Mesenteric fat pad (tissue), 1 donor: ENCODE measurements around the gene ECSCR. TPM values are rescaled to one million over a fixed set of nuclear protein-coding genes. Genes with fewer than 3 reads are reported as not detected.
"Not testable (repeated sequence)": the region's sequence is repeated elsewhere in the genome, so short reads cannot be mapped to it uniquely, and the experiment has no call there.

Experiments used
- DNase-seq: peaks from one replicate; pipeline ENCODE4 v3.0.0-alpha.2; 2020; ENCODE audit warnings: low spot score
- long read RNA-seq: library from polyadenylated mRNA; unstranded; transcript quantifications from one replicate; pipeline ENCODE4 v2.0.0, GENCODE V29; 2020
- total RNA-seq: library from RNA; stranded (reverse); fragmentation: NEBNext Ultra II Directional; extraction: Animal tissue kit (Norgen Biotek cat#: 25700); gene quantifications from one replicate; pipeline ENCODE4 v1.2.1, GENCODE V29; 2021
- donor health status: DM: yes; HTN: yes; CAD: no.

The ECSCR gene, protein sequence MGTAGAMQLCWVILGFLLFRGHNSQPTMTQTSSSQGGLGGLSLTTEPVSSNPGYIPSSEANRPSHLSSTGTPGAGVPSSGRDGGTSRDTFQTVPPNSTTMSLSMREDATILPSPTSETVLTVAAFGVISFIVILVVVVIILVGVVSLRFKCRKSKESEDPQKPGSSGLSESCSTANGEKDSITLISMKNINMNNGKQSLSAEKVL
- total RNA-seq, result 26.7 TPM
- long read RNA-seq, transcript ECSCR-201 (10 exons, 1,035 nt), result major isoform, 27 of 30 reads
- long read RNA-seq, partial matches to known transcripts, result 2 of 30 reads
- long read RNA-seq, other reads (novel, unspliced or antisense), result 1 of 30 reads

DNA sequence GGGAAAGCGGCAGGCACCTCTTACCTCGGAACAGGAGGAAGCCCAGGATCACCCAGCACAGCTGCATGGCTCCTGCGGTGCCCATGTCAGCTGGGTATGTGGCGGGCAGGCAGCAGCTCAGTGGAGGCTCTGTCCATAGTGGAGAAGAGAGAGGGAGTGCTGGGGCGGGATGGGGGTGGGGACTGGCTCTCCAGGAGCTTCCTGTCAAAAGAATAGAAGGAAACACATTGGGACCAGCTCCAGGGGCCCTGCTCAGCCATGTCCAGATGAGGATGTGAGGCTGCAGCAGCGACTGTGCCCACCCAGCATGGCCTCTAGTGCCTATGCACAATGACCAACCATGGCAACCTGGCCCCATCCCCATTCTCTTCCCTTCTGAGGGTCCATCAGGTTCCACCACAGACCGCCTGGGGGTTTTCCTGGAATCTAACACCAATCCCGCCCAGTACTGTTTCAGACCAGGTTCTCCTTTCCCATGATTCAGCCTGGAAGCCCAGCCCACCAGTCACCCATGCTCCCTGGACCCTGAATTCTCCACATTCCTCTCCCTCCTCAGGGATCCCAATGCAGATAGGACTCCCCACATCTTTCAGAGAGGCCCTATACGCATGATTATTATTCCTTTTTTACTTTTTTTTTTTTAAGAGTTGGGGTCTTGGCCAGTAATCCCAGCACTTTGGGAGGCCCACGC is at the start of gene ECSCR:
Gene ECSCR, minus strand, starts transcription at position 158 of the 691 bp plus-strand sequence. Its CDS starts 73 bp downstream, at position 85.
- no peak for DNase-seq

DNA sequence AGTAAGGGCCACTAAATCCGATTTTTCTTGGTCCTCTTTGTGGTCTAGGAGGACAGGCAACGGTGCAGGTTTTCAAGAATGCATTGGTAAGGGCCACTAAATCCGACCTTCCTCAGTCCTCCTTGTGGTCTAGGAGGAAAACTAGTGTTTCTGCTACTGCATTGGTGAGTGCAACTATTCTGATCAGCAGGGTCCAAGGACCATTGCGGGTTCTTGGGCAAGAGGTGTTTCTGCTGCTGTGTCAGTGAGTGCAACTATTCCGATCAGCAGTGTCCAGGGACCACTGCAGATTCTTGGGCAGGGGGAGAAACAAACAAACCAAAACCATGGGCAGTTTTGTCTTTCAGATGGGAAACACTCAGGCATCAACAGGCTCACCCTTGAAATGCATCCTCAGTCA is 42.2 kb upstream of the ECSCR start:
- not testable (repeated sequence) for DNase-seq

DNA sequence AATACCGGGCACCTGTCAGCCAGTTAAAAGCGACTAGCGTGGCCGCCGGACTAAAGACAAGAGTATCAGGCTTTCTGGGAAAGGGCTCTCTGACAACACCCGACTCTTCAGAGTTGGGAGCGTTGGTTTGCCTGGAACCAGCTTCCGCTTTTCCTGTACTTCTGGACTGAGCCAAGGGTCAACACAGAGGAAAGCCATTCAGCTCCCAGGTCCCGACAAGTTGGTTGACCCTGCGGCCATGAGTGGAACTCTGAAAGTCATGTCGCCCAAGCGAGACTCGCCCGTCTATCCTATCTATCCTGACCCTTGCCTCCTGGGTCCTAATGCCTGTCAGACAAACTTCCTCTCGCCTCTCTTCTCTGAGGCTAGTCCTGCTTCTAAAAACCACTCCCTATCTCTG is 41.3 kb upstream of the ECSCR start:
- DNase-seq, result not testable (repeated sequence)

DNA sequence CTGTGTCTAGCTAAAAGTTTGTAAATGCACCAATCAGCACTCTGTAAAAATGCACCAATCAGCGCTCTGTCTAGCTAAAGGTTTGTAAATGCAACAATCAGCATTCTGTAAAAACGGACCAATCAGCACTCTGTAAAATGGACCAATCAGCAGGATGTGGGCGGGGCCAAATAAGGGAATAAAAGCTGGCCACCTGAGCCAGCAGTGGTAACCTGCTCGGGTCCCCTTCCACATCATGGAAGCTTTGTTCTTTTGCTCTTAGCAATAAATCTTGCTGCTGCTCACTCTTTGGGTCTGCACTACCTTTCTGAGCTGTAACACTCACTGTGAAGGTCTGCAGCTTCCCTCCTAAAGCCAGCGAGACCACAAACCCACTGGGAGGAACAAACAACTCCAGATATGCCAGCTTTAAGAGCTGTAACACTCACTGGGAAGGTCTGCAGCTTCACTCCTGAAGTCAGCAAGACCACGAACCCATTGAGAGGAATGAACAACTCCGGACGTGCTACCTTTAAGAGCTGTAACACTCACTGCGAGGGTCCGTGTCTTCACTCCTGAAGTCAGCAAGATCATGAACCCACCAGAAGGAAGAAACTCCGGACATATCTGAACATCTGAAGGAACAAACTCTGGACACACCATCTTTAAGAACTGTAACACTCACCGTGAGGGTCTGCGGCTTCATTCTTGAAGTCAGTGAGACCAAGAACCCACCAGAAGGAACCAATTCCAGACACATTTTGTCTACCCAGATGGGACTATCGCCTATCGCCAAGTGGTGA is 40.7 kb upstream of the ECSCR start:
- not testable (repeated sequence) for DNase-seq

DNA sequence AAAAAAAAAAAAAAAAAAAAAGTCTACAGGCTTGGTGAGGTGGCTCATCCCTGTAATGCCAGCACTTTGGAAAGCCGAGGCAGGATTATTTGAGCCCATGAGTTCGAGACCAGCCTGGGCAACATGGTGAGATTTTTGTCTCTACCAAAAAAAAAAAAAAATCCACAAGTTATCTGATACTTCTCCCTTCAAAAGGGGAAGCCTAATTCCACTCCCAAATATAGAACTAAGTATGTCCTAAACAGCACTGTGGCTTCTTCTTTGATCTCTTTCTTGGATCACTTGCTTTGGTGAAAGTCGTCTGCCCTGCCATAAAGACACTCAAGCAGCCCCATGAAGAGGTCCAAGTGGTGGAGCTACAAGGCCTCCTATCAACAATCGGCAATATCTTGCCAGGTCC is 38.8 kb upstream of the ECSCR start:
- DNase-seq, result no peak

DNA sequence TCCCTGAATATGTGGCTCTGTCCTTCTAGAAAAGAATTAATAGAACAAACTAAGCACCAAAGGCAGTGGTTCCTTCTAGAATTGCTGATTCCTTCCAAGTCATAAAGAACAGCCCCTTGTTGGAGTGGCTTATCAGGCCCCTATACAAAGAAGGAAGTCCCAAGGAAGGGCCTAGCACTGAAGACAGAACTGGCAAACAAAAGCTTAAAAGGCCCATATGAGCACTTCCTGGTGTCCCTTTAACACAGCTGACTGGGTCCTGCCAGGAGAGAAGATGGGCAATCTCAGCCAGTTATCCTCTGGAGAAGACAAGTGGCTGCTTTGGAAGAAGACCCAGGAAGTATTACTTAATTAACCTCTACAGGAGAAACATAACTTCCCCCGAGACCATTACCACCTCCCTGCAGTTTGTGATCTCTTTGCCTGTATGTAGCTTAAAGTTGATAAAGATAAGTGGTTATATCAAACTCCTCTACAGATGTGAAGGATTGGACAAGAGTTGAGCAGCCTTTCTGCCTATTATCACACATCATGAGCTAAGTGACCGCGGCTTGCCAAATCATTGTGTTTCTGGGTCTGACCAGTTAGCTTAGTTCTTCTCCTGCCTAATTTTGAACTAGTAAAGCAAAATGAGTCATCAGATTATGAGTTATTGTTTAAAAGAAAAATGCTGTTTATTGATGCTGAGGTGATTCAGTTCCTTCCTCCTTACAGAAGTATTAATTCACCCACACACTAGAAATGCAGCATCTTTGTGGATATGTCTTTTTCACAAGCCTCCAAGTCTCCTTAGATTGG is 33.3 kb upstream of the ECSCR start:
- DNase-seq, result no peak

DNA sequence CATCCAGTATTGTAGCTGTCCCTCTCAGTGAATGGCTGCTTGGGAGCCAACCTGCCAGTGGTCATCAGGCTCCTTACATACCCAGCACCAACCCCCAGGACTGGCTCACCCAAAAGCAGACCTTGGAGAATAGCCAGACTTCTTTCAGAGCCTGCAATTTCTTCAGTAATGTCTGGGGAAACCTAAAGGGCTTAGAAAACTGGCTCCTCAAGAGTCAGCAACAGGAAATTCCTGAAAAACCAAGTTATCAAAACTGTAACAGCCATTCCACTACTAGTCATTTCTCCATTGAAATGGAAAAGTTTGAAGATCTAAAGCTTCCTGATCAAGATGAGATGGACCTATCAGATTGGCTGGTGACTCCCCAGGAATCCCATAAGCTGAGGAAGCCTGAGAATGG is 32.3 kb upstream of the ECSCR start:
- no peak for DNase-seq

DNA sequence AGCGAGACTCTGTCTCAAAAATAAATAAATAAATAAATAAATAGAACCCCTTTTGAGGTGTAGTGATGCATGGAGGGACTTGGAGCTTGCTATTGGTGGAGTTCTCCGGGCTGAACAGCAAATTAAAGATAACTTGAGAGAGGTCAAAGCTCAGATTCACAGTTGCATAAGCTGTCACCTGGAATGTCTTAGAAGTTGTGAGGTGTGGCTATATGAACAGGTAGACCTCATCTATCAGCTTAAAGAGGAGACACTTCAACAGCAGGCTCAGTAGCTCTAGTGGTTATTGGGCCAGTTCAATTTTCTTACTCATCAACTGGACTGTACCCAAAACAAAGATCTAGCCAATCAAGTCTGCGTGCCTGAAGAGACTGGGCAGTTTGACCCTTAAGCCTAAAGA is 31.7 kb upstream of the ECSCR start:
- DNase-seq, result no peak

DNA sequence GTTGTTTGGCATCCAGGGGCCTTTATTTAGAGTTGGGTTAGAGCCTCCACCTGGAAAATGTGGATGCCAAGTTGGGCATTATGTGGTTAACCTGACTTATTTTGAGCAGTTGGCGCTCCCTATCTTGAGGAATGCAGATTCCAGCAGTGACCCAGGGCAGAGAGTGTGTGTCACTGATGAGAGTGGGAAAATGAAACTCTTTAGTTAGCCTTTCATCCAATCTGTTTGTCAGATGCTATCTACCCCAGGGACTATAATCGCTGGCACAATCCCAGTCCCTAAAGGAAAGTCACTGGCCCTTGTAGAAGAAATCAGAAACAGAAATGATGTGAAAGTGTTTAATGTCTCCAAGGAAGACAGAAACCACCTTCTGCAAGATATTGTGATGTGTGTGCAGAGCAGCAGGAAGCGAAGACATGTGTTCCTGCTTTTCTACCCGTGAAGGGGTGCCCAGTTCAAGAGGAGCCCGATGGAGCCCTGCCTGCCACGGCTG is 30.2 kb upstream of the ECSCR start:
- DNase-seq, result no peak

DNA sequence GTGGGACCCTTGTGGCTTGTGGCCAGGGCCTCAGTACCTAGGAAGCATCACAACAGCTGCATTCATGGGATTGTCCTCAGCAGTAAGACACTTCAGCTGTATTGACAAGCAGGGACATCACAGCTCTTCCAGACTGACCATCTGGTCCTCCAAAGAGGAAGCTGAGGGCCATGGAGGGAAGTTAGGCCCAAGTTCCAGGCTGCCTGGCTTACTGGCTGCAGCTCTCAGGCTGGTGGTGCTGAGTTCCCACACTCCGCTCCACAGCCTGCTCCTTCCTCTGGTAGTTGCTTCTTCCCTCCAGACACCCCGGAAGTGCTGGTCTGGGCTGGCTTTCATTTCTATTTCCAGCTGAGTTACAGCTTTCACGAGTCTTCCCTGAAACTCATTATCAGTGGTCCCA is 25.7 kb upstream of the ECSCR start:
- no peak for DNase-seq

DNA sequence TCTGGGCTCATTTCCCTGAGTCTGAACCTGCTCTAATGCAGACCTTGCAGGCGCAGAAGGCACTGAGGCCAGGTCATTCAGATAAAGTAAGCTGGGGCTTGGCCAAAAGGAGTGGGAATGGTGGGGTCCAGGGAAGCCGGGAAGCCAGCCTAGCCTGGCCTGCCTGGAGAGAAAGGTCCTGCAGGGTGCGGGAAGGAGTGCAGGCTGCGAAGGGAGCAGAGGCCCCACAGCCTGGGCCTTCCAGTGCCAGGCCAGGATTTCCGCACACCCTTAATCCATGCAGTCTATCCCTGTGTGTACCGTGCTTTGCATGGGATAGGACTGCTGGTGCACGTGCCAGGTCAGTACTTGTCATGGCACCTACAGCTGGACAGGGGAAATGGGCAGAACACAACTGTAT is 23.7 kb upstream of the ECSCR start:
- DNase-seq, result no peak

DNA sequence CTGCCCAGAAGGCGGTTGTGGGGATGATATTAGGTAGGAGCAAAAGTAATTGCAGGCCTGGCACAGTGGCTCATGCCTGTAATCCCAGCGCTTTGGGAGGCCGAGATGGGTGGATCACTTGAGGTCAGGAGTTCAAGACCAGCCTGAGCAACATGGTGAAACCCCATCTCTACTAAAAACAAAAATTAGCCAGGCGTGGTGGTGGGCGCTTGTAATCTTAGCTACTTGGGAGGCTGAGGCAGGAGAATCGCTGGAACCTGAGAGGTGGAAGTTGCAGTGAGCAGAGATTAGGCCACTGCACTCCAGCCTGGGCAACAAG is 20.3 kb upstream of the ECSCR start:
- DNase-seq, result not testable (repeated sequence)

DNA sequence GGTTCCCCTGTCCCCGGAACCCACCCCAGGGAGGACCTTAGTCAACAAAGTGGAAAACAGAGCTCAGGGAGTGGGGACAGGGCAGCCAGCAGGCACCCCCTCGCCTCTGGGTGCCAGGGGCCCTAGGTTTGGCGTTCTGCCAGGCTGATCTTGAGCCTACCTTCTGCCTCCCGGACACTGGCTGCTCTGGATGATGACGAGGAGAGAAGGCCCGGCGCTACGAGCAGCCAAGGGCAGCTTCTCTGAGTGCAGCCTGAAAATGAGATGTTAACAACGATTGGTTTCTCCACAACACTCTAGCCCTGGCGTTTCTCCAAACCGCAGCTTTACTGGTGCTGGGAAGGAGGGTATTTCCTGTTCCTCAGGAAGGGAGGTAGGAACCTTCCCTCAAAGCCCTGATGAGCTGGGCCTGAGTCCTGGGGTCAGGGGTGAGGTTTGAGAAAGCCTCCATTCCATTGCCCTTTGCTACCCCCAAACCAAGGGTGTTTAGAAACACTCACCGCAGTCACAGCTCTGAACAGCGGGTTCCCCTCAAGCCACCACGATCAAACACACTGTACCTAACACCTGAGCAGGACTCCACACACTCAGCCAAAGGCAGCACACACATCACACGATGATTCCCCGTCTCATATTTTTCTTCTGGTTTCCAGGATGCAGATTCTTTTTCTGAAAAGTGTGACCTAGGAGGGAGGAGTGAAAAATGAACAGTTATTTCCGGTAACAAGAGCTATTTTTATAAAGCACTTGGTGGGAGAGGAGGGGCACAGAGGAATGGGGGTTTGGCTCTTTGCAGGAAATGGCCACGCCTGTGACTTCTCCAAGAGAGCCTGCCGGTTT is 19.7 kb upstream of the ECSCR start, which contains the start of gene STING1:
Gene STING1, minus strand, starts transcription at position 709 of the 840 bp plus-strand sequence. CDS start 1,054 bp downstream, outside the sequence.
- DNase-seq, result no peak

DNA sequence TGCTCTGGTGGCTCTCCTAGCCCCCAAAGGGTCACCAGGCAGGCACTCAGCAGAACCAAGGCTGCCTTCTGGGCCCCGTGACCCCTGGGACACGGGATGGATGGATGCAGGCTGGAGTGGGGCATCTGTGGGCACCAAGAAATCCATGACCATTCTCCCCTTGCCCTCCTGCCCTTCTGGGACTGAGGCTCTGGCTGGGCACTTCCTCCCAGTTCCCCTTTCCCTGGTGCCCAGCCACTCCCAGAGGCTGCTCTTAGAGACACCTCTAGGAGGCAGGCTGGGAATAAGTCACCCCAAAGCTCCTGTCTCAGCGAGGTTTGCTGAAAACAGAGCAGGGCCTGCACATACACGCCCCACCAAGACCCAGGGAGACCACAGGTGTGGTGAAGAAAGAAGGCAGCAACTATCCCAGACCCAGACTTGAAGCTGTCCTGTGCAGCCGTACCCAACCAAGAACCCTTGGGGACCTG is 19.1 kb upstream of the ECSCR start:
- DNase-seq, result no peak

DNA sequence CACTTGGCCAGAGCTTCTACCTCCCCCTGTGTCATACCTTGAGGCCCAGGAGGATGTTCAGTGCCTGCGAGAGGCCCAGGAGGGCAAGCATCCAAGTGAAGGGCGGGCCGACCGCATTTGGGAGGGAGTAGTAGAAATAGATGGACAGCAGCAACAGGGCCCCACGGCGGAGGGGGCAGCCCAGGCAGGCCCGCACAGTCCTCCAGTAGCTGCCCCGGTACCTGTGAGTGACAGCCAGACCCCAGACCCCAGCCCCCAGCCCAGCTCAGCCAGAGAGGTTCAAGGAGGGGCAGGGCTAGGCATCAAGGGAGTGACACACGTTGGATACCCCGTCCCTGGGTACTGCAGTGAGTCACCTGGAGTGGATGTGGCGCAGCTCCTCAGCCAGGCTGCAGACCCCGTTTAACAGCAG is 18.6 kb upstream of the ECSCR start:
- no peak for DNase-seq

DNA sequence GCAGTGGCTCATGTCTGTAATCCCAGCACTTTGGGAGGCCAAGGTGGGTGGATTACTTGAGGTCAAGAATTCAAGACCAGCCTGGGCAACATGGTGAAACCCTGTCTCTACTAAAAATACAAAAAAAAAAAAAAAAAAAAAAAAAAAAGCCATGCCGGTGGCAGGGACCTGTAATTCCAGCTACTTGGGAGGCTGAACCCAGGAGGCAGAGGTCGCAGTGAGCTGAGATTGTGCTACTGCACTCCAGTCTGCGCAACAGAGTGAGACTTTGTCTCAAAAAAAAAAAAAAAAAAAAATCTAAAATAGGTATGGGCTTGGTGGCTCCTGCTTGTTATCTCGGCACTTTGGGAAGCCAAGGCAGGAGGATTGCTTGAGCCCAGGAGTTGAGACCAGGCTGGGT is 17.2 kb upstream of the ECSCR start:
- DNase-seq, result not testable (repeated sequence)

DNA sequence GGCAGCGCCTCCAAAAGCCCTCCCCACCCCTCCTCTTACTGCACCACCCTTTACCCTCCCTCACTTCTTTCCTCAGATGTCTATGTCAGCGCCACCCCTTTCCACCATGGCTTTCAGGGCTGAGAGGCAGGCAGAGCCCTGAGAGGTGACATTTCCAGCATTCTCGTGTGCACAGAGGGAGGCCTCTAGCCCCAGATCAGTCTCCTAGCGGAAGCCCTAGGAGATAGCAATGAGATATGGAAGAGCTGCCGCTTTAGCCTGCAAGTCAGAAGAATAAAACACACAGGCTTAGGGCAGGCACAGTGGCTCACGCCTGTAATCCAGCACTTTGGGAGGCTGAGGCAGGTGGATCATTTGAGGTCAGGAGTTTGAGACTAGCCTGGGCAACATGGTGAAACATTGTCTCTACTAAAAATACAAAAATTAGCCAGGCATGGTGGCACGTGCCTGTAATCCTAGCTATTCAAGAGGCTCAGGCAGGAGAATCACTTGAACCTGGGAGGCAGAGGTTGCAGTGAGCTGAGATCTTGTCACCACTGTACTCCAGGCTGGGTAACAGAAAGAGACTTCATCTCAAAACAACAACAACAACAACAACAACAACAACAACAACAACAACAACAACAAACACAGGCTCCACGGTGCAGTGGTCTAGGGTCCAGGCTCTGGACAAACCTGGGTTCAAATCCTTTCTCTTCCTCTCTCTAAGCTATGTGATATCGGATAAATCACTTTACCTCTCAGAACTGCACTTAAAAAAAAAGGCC is 16.3 kb upstream of the ECSCR start:
- DNase-seq, result not testable (repeated sequence)

DNA sequence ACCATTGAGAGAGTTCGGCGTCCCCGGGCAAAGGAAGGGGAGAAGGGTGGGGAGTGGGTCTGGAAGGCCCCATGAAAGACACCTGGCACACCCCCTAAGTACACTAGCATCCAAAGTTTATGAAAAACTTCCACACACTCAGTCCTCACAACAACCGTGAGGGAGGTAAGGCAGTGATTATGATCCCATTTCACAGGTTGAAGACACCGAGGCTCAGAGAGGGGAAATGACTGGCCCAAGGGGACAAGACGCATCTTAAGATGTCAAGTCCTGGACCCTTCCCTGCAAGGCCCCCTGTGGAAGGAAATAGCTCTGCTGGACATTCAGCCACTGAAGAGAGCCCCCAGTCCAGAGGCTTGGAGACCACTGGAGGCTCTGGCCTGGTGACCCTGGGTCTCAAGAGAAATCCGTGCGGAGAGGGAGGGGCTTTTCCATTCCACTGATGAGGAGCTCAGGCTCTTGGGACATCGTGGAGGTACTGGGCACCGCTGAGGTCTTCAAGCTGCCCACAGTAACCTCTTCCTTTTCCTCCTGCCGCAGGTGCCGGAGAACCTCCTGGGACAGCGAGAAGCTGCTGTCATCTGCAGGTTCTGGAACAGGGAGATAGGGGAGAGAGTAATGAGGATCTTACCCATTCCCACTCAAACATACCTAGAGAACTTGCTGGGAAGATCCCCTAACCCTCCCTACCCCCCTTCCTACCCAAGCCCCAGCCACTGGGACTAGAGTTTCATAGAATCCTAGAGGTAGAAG is 13.5 kb upstream of the ECSCR start:
- DNase-seq, result no peak
